ENCODE measurements around the gene OSBPL2.

The OSBPL2 gene

DNA sequence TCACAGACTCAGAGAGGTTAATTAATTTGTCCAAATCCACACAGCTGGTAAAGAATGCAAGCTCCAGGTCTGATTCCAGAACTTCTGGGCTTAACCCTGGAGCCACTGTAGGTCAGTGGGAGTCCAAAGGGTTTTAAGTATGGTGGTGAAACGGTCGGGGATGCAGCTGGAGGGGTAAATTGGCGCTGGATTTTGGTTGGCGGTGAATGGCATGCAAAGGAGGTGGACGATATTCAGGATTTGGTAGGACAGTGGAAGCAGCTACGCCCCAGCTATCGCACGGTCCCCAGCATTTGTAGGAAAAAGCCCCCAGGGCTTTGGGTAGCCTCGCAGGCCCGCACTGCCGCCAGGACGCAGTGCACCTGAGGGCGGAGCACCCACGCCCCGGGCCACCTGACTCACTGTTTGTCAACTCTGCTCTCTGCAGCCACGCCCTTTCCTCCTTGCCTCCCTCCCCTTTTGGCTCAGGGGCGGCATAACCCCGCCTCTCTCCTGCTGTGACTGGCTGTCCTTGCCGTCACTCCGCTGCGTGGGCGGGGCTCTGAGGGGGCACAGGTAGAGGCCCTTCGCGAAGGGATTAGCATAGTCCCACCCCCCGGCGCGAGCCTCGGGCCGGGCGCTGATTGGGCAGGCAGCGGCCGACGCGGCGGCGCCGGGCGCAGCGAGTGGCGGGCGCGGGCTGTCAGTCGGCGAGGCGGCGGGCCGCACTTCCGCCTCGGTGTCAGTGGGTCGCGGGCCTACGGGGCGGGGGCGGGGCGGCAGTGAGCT, at the start of gene OSBPL2:
OSBPL2 (plus strand) TSS at position 721 of the 768 bp plus-strand sequence. CDS start 17,664 bp downstream, outside the sequence.
- peak; percentile 93 for DNase-seq

DNA sequence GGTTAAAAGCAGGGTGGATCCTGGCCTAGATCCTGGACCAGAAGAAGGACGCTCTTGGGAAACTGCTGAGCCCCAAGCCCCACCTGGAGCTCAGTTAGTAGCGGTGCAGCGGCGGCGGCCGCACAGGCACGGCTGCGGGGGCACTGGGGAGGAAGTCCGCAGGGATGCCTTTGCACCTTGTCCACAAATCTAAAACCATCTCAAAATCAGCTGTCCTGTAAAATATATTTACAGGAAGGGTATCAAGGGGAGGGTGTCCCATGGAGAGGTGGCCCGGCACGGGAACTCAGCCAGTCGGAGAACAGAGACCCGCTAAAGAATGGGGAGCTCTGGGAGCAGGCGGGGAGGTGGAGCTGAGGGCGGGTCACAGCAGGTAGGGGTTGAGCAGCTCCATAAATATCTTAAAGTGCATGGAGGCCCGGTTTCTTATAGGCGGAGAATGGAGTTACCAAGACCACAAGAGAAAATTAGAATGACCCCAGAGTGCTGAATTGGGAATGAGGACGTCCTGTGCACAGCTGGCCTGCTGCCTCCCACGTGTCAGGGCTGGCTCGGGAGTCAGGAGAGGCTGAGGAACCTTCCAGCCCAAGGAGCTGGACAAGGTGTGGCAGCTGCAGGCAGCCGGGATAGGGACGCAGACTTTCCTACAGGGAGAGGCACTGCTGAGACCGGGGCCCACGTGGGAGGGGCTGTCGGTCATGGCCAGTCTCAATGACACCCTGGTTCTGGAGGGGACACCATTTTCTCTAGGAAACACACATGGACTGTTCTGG, 47.5 kb upstream of the OSBPL2 start:
- DNase-seq: no peak

DNA sequence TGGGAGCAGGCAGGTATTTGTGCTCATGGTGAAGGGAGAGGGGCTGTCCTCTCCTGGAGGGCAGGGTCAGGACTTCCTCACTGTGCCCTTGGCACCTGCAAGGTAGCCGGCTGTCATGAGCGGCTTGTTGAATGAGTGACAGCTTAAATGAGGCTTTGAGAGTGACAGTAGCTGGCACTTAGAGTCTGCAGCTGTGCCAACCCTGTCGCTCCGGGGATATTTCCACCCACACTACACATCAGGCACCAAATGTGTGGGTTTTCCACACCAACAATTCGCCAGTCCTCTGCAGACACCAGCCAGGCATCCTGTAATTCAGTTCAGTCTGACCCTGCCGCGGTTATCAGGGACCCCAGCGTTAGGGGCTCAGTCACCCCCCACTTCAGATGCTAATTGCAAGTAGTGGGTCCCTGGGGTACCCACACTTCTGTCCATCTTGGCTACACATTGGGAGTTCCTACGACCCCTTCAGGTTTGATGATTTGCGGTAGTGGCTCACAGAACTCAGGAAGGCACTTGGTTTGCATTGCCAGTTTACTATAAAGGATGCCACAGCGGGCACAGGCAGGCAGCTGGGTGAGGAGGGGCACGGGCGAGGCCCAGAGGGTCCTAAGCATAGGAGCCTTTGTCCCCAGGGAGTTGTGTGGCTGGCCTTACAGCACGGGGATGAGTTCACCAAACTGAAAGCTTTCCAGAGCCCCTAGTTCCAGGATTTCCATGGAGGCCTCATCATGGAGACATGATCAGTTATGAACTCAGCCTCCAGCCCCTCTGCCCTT, 46.4 kb upstream of the OSBPL2 start:
- DNase-seq: no peak

DNA sequence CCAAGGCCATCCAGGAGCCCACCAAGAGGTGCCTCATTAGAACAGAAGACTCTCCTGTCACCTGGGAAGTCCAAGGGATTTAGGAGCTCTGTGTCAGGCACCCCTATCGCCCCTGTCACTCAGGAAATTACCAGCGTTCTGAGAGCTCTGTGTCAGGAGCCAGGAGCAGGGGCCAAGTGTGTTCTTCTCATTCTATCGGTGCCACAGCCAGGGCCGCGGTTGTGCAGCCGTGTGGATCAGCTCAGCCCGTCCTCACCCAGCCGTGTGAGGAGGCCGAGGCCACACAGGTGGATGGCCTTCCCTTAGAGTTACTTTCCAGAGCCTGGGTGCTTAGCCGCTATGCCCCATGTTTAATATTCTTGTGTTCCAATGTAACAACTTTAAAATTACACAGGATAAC, 45.7 kb upstream of the OSBPL2 start:
- no peak for DNase-seq

DNA sequence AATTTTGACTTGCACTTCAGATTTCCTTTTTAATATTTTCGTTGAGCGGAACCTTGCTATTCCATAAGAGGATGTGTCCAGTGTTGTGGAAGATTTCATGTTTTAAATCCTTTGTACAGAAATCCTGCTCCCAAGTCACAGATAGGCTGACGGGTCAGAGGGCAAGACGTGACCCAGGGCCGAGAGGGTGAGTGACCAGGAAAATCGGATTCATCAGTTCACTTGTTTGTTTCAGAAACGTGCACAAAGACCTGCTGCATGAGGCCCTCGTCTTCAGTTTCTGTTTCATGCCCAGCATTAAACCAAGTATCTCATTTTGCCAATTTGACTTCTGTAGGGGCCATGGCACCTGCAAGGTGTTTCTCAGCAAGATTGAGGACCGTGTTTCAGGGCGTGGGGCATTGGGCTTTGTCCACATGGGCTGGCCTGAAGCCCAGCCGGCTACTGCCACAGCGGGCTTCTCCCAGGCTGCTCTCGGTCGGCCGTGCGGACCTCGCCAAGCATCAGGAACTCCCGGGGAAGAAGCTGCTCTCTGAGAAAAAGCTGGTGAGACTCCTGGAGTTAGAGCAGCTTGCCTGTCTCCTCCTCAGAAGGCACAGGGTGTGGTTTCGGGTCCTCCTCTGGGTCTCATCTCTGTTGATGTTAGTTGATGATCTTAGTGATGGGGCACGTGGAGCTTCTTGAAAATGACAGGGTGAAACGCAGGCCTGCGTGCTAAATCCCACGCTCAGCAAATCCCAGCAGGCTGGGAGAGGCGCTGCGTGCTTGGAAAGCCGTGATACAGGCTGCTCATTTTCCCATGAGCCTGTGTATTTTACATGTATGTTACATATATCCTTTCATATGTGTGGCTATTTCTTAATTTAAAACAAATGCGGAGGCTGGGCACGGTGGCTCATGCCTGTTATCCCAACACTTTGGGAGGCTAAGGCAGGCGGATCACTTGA, 45.0 kb upstream of the OSBPL2 start:
- no peak for DNase-seq

DNA sequence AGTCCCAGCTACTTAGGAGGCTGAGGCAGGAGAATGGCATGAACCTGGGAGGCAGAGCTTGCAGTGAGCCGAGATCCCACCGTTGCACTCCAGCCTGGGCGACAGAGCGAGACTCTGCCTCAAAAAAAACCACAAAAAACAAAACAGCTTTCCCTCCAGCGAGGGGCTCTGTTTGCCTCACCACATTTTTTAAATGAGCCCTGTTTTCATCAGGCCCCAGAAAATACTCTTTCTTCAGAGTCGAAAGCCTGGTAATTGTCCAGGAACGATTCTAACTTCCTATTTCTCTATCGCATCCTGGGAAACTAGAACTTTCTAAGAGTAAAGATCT, 43.3 kb upstream of the OSBPL2 start:
- DNase-seq: no peak

DNA sequence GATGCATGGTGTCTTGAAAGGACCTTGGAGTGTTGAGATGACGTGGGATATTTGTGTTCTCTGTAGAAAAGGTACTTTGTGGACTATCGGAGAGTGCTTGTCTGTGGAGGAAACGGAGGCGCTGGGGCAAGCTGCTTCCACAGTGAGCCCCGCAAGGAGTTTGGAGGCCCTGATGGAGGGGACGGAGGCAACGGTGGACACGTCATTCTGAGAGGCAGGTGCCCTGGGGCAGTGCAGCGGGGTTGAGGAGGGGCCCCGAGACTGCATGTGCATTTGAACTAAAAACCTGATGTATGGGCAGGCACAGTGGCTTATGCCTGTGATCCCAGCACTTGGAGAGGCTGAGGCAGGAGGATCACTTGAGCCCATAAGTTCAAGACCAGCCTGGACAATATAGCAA, 42.6 kb upstream of the OSBPL2 start:
- DNase-seq: no peak

DNA sequence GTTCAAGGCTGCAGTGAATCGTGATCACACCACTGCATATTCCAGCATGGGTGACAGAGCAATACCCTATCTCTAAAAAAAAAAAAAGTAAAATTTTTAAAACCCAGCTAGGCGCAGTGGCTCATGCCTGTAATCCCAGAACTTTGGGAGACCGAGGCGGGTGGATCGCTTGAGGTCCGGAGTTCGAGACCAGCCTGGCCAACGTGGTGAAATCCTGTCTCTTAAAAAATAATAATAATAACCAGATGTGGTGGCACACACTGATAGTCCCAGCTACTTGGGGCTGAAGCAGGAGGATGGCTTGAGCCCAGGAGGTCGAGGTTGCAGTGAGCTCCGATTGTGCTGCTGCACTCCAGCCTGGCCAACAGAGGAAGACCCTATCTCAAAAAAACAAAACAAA, 42.0 kb upstream of the OSBPL2 start:
- DNase-seq: no peak

DNA sequence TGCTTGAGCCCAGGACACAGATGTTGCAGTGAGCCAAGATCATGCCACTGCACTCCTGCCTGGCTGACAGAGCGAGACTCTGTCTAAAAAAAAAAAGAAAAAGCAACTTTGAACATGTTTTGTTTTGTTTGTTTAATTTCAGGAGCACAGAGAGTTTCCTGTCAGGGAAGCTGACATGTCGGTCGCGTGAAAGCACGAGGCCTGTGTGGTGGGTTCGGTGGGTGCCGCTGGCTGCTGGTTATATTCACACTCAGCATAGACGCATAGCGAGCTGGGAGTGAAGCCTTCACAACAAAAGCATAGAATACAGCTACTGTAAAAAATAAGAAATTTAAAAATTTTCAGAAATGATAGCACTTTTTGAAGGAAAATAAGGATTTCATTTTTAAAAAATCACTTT, 41.0 kb upstream of the OSBPL2 start:
- DNase-seq: no peak

DNA sequence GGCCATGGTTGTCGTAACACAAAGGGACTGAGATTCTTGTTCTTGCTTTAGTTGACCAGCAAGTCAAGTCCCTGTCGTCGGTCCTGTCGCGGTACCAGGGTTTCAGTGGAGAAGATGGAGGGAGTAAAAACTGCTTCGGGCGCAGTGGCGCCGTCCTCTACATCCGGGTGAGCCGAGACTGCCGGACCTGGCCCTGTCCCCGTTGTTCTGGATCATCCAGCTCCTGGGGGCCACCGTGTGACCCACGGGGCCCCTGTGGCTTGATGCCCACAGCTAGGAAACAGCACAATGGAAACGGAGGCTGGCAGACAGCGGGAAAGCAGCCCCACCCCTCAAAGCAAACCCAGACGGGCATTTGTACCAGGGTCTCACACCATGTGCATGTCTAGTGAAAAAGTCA, 40.5 kb upstream of the OSBPL2 start:
- no peak for DNase-seq

DNA sequence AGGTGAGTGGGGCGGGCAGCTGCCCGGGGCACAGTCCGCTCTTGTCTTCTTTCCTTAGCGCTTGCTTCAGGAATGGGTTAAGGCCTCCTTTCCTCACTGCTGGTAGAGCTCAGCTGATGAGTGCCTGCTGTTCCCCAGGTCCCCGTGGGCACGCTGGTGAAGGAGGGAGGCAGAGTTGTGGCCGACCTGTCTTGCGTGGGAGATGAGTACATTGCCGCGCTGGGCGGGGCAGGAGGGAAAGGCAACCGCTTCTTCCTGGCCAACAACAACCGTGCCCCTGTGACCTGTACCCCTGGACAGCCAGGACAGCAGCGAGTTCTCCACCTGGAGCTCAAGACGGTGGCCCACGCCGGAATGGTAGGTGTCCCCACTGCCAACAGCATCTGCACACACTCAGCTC, 39.8 kb upstream of the OSBPL2 start:
- no peak for DNase-seq

DNA sequence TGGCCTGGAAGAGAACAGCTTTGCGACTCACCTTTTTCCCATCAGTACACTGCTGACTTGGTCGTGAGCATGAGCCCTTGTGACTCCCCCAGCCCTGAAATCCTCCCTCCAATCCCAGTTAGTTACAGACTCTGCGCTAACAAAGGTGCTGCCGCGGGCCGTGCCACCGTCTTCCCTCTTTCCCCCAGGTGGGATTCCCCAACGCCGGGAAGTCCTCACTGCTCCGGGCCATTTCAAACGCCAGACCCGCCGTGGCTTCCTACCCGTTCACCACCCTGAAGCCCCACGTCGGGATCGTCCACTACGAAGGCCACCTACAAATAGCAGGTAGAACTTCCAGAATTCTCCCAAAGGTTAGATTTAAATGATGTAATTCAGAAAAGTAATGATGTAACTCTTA, 39.4 kb upstream of the OSBPL2 start:
- DNase-seq: no peak

DNA sequence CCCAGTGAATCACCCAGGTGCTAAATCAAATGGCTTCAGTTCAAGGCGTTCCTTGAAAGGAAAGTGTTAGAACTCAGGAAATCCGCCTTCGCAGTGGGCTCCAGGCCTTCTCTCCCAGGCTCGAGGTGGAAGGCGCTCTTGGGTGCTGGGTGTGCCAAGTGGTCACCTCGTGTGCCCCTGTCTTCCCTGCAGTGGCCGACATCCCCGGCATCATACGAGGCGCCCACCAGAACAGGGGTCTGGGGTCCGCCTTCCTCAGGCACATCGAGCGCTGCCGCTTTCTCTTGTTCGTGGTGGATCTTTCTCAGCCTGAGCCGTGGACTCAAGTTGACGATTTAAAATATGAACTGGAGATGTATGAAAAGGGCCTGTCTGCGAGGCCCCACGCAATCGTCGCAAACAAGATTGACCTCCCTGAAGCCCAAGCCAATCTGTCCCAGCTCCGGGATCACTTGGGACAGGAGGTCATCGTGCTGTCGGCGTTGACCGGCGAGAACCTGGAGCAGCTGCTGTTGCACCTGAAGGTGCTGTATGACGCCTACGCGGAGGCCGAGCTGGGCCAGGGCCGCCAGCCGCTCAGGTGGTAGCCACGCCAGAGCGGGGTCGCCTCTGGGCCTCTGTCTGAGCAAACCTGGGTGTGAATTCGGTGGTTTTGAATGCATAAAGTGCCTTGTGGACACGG, 37.7 kb upstream of the OSBPL2 start:
- no peak for DNase-seq

DNA sequence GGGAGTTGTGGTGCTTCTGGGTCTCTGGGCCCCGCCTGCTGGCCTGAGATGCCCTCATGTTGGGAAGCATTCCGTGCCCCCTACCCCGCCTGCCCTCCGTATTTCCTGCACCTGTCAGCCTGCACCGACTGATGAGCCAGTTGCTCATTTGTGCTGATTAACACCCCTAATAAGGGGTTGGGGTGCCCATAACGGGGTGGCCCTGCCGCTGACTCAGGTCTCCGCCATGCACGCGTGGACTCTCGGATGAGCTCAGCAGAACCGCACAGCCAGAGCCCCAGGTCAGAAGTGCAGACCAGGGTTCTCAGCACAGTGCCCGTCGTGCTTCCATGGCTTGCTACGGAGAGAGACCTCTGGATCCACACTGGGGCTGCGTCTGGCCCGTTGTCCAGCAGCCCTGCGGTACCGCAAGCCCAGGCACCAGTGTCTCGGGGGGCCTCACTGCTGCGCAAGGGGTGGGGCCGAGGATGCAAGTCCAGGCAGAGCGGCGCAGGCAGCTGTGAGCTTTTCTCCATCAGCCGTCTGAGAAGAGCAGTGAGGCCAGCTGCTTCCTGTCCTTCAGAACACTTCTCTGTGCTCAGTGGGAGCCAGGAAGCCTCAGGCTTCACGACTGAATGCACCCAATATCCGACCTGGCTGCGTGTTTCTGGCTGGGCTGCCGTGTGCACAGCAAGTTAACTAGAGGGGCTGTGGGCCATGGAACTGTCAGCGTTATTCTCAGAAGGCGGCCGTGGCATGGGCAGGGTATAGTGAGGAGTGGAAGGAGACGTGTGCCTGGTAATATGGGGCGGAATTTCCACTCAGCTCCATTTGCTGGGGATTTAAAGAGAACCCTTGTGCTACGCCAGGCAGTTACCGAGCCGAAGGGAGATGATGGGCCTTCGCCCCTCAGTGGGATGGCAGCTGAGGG, 36.9 kb upstream of the OSBPL2 start:
- DNase-seq: no peak

DNA sequence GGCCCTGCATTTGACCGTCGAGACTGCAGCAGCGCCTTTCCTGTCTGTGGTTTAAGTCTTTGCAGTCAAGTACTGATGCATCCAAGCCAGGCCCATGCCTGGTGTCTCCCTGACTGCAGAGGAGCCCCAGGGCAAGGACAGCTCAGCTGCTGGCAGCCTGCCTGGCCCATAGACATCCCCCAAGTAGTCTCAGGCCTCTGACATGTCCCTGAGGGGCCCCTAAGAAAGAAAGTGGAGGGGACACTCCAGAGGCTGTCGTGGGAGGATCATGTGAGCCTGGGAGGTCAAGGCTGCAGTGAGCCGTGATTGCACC, 36.3 kb upstream of the OSBPL2 start:
- peak; percentile 74 for DNase-seq

DNA sequence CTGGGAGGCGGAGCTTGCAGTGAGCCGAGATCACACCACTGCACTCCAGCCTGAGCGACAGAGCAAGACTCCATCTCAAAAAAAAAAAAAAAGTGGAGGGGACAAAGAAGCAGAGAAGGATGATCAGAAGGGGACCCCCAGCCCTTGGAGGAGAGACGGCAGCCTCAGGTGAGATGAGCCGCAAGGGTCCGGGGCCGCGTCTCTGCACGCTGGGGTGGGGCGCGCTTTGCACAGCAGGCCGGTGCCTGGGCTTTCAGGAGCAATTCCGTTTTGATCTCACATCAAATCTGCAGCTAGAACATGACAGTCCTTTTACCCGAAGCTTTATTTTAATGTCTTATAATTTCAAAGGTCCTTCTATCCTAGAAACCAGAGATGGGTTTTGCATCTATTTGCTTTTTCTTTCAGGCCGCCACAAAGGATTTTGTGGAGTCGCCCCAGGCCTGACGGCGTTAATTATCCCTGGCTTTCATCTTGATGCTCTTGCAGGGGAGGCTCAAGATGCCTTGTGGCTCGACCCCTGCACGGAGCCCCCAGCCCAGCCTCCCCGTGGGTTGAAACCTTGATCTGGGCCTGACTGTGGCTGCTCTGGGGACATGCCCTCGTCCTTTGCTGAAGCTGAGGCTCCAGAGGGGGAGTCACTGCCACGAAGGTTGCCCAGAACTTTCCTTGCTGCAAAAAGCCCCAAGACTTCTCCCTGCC, 35.5 kb upstream of the OSBPL2 start:
- DNase-seq: no peak

DNA sequence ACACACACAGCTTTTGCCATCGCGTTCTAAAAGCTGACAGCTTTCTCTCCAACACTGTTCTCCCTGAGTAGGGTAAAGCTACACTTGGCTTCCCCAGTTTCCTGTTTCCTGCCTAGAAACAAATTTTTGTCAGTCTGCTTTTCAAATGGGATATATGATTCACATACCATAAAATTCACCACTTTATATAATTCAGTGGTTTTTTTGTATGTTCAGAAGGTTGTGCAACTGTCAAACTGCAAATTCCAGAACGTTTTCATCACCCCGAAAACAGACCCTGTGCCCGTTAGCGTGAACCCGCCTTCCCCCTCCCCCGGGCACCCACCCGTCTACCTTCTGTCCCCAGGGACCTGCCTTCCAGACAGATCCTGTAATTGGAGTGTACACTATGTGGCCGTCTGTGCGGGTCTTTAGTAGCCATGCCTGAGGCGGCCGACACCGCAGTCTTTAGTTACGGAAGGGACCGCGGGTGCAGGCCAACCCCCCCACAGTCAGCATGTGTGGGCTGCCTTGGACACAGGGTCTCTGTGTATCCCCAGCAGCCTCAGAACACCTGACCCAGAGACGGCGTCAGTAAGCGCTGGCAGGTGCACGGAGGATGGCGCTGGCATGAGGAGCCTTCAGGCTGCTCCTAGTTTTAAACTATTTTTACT, 34.8 kb upstream of the OSBPL2 start:
- DNase-seq: no peak

DNA sequence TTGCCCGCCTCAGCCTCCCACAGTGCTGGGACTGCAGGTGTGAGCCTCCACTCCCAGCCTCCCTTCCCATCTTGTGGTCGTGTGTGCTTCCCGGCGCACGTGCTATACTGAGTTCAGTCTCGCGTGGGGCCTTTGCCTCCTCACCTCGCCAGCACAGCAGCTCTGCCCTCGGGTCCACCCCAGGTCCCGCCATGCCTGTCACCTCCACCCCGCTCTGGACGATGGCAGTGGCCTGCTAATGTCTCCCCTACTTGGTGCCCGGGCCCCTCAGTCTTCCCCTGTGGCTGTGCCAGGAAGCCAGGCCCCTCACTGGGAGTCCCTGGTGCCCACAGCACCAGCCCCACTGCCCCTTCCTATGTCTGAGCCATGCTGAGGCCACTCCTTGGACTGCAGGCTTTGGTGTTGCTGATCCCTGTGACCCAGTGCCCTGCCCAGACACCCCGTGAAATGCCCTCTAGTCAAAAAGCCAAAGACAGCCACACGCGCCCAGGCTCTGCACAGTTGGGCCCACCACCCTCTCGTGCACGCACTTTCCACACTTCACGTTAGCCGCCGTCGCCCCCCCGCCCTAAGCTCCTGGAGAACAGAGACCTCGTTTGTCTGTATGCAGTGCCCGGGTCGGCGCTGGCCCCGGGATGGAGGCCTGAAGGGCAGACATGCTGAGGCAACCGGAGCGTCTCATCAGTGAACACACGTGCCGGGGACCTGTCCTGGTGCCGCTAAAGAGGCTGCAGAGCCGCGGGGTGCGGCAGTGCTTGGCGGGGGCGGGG, 32.5 kb upstream of the OSBPL2 start:
- no peak for DNase-seq

DNA sequence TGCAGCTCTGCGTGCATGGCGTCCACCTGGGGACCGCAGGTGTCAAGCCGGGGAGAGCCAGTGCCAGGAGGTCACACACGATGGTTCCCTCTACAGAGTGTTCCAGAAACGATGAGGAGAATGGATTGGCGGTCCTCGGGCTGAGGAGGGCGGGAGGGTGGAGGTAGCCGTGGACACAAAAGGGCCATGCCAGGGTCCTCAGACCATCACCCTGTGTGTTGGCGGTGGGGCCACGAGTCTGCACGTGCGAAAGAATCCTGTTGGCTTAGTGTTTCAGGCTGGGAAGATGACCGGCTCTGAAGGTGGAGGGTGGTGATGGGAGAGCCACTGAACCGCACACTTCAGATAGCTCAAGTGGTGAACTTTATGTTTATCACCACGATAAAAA, 31.9 kb upstream of the OSBPL2 start:
- no peak for DNase-seq
